GM19035 (cell line): ENCODE measurements around the gene HOATZ.

Source experiments
- ATAC-seq: cut with Tn5 transposase; IDR thresholded peaks from one replicate; pipeline ENCODE4 v1.9.1; 2021; ENCODE audit not compliant: unreplicated experiment

The HOATZ gene

GRCh38 chr11:111514216-111515031 is at the start of gene HOATZ:
Gene HOATZ, plus strand, starts transcription at chr11:111514778. Its CDS starts 7 bp downstream, at chr11:111514785.
- no peak for ATAC-seq

DNA sequence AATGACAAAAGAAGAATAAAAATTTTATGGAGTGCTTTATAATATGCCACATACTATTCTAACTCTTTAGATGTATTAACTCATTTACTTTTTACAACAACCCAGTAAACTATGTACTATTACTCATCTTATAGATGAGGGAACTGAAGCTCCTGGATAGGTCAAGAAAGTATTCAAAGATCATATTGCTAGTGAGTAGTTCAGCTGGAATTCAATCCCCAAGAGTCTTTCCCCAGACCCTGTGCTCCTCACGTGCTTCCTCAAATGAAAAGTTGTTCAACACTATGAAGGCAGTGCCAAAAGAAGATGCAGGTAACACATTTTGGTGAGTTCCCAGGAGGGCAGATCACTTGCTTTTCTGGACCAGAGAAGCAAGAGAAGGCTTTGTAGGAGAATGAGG is 49.2 kb upstream of the HOATZ start:
- ATAC-seq, result no peak

- no peak for ATAC-seq
Measured at GRCh38 chr11:111466615-111467014, 48.0 kb upstream of the HOATZ start.

GRCh38 chr11:111469200-111469599 is 45.4 kb upstream of the HOATZ start:
- no peak for ATAC-seq

DNA sequence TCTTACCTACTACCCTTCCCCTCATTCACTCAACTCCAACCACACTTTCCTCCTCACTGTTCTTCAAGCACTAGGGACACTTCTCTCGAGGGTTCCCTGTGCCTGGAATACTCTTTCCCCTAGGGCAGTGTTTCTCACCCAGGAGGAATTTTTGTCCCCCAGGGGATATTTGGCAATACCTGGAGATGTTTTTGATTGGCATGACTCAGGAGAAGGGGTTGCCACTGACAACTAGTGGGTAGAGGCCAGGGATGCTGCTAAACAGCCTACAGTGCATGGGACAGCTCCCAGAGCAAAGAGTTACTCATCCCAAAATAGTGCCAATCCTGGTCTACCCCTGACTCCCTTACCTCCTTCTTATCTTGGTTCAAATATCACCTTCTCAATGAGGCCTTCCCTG is 42.4 kb upstream of the HOATZ start:
- ATAC-seq, result no peak

- ATAC-seq, result no peak
Measured at GRCh38 chr11:111474432-111474831, 40.1 kb upstream of the HOATZ start.

- ATAC-seq, result no peak
Measured at GRCh38 chr11:111476366-111476765, 38.2 kb upstream of the HOATZ start.

- ATAC-seq, result no peak
Measured at GRCh38 chr11:111476956-111477355, 37.6 kb upstream of the HOATZ start.

- no peak for ATAC-seq
Measured at GRCh38 chr11:111477898-111478297, 36.7 kb upstream of the HOATZ start.

GRCh38 chr11:111479666-111480065 is 34.9 kb upstream of the HOATZ start:
- no peak for ATAC-seq

- no peak for ATAC-seq
Measured at GRCh38 chr11:111483431-111483830, 31.1 kb upstream of the HOATZ start.

DNA sequence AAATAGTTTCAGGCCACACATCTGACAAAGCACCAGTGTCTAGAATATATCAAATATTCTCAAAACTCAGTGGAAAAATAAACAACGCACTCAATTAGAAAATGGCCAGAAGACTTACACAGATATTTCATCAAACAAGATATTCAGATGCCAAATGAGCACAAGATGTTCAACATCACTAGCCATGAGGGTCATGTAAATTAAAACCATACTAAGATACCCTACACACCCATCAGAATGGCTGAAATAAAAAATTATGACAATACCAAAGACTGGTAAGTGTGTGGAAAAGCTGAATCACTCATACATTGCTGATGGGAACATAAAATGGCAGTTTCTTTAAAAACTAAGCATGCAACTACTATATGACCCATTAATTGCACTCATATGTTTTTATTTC is 24.1 kb upstream of the HOATZ start:
- no peak for ATAC-seq

DNA sequence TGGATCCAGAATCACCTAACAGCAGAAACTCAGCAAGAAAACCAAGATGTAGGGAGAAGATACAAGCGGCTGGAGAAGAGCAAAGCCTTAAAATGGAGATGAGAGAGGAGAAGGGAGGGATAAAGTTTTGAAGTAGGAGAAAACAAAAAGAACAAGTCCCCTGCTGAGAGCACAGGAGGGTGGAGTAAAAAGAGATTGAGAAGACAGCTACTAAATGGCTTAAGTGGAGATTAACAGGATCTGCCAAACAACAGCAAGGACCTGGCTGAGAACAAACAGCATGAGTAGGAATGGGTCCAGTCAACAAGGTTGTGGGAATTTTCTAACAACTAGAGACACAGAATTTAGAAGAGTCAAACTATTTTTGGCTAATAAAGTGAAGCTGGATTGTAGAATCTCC is 20.5 kb upstream of the HOATZ start:
- no peak for ATAC-seq

GRCh38 chr11:111499483-111499882 is 15.1 kb upstream of the HOATZ start:
- no peak for ATAC-seq

GRCh38 chr11:111500481-111500880 is 14.1 kb upstream of the HOATZ start:
- ATAC-seq, result no peak

- ATAC-seq, result no peak
Measured at GRCh38 chr11:111502611-111503010, 12.0 kb upstream of the HOATZ start.

DNA sequence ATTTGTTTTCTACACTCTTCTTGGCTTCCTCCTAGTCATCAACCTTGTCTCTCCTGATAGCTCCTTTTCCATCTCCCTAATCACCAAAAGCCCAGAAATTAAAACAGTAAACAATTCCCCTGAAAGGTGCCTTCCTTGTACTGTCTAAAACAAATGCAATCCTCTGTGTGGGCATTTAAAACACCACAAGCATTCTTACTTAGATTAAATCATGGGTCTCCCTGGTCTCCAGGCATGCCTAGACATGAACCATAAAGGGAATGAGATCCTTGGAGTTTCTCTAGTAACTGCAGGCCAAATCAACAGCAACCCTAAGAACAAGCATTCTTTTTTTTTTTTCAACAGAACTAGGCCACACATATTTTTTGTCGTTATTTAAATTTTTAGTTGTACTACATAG is 4.3 kb upstream of the HOATZ start:
- ATAC-seq, result no peak

DNA sequence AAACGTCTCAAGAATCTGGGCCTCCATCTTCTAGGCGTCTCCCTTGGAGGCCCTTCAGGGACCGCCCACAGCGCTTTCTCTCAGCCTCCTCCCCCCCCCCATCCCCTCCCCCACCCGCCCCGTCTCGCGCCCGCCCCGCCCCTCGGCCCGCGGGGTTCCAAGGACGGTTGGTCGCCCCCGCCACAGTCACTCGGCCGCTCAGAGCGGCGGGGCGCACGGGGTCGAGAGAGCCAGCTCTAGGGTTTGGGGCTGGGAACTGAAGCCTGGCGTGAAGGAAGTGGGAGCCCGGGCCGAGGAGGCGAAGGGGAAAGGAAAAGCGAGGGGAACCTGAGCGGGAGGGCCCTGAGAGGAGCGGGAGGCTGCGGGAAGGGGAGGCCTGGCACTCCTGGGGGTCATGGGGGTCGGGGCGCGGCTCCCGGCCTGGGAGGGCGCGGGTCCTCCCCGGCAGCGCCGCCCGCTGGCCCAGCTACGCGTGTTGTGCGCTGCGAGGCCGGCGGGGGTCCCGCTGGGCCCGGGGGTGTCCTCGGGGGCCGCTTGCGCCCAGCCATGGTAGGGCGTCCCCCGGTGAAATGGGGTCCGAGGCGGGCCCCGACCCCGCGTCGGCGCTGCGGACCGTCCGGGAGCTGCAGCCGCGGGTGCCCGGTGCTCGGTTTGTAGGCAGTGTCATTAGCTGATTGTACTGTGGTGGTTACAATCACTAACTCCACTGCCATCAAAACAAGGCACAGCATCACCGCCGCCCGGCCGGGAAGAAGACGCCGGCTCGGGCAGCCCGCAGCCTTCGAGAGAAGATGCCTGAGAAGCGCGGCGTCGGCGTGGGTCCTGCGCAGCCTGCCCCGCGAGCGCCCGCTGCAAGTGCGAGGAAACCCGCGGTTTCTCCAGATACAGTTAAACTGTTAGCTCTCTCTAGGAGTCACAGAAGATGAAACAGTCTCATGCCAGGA is 2.0 kb upstream of the HOATZ start, which contains the start of gene BTG4:
TSS of gene BTG4 (minus strand) at position 91 of the 944 bp plus-strand sequence. CDS start 13,610 bp downstream, outside the sequence.
- ATAC-seq, result no peak

DNA sequence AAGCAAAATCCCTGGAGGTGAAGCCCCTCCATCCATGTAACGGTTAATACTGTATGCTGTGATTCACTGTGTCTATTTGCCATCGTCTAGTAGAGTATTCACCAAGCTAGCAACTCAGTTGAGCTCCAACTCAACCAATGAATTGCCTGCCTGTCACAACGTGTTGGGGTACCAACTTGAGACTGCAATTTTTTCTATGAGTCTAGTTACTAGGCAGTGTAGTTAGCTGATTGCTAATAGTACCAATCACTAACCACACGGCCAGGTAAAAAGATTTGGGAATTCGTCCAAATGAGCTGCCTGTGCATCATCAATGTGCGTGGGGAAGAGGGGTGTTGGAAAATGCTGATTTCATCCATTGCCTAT is 1.4 kb upstream of the HOATZ start:
- no peak for ATAC-seq

GRCh38 chr11:111515591-111515990 is 1.0 kb downstream of the HOATZ start:
- no peak for ATAC-seq

GRCh38 chr11:111518668-111519067 is 4.1 kb downstream of the HOATZ start:
- ATAC-seq, result no peak

GRCh38 chr11:111520560-111520959 is 6.0 kb downstream of the HOATZ start:
- ATAC-seq, result no peak
